ENCODE data around the gene ATP8B3. TPM values are rescaled to one million over a fixed set of nuclear protein-coding genes. Genes with fewer than 3 reads are reported as not detected.

Gene ATP8B3
- total and polyA plus RNA-seq, 7 donors: under 0.01 to 3.9 (median 0.68) TPM; not detected in 2

GRCh38 chr19:1752757-1753728 is 59.0 kb downstream of the ATP8B3 start, which contains the start of gene ONECUT3:
TSS of gene ONECUT3 (plus strand) at chr19:1753506. CDS start at chr19:1753663, 157 bp downstream.
- TF ChIP-seq POLR2A (IDR thresholded peaks at IDR 0.05) (no peak), EP300 (IDR thresholded peaks at IDR 0.05) (no peak), POLR2AphosphoS5 (IDR thresholded peaks at IDR 0.05) (no peak), CTCF (IDR thresholded peaks at IDR 0.05) (no peak)
- no peaks in the 10 kb centered on the region for H3K36me3 ChIP-seq
- H3K4me3 ChIP-seq: no peak within 1 kb of the TSS
- intact Hi-C loops (cut with DNase I): no loop called here
- WGBS, 2 donors: 4 to 6% methylated on average over 77 of the region's 77 CpGs
- no peaks in the 10 kb centered on the region for H3K9me3 ChIP-seq
- peaks cover 0 to 53% (median 43%) of the 10 kb centered on the region in 4 donors for H3K4me1 ChIP-seq
- no peak for DNase-seq
- H3K27ac ChIP-seq: no peak within 1 kb of the TSS
- peaks cover 82 to 92% (median 90%) of the 10 kb centered on the region in 3 donors for H3K27me3 ChIP-seq

- WGBS, 2 donors: 5 to 6% methylated on average over 16 of the region's 16 CpGs
- no peak for DNase-seq
- intact Hi-C loops (cut with DNase I): no loop called here
- H3K9me3 ChIP-seq: no peaks in the 10 kb centered on the region
- H3K4me1 ChIP-seq: peaks cover 0 to 54% (median 35%) of the 10 kb centered on the region in 4 donors
- H3K36me3 ChIP-seq: no peaks in the 10 kb centered on the region
- TF ChIP-seq POLR2AphosphoS5 (IDR thresholded peaks at IDR 0.05) (no peak), EP300 (IDR thresholded peaks at IDR 0.05) (no peak), POLR2A (IDR thresholded peaks at IDR 0.05) (no peak), CTCF (IDR thresholded peaks at IDR 0.05) (no peak)
- no peak overlapping the region for H3K4me3 ChIP-seq
- peaks cover 80 to 92% (median 90%) of the 10 kb centered on the region in 3 donors for H3K27me3 ChIP-seq
- no peak overlapping the region for H3K27ac ChIP-seq
Observed at GRCh38 chr19:1752009-1752756, 59.9 kb downstream of the ATP8B3 start.

GRCh38 chr19:1751367-1752008 is 60.6 kb downstream of the ATP8B3 start:
- WGBS, 2 donors: 5 to 8% methylated on average over 16 of the region's 16 CpGs
- Histone ChIP-seq H3K9me3 (no peaks in the 10 kb centered on the region), H3K36me3 (no peaks in the 10 kb centered on the region), H3K4me3 (no peak overlapping the region), H3K4me1 (peaks cover 0 to 54% (median 34%) of the 10 kb centered on the region in 4 donors), H3K27ac (no peak overlapping the region), H3K27me3 (peaks cover 81 to 92% (median 91%) of the 10 kb centered on the region in 3 donors)
- intact Hi-C loops (cut with DNase I): no loop called here
- TF ChIP-seq CTCF (IDR thresholded peaks at IDR 0.05): no peak
- TF ChIP-seq EP300 (IDR thresholded peaks at IDR 0.05): no peak
- no peak for DNase-seq

- H3K27ac ChIP-seq: no peak overlapping the region
- no peaks in the 10 kb centered on the region for H3K9me3 ChIP-seq
- peaks cover 0 to 46% (median 32%) of the 10 kb centered on the region in 4 donors for H3K4me1 ChIP-seq
- intact Hi-C loops (cut with DNase I): no loop called here
- TF ChIP-seq POLR2AphosphoS5 (IDR thresholded peaks at IDR 0.05): no peak
- TF ChIP-seq CTCF (IDR thresholded peaks at IDR 0.05): no peak
- TF ChIP-seq POLR2A (IDR thresholded peaks at IDR 0.05): no peak
- no peak for TF ChIP-seq EP300 (IDR thresholded peaks at IDR 0.05)
- H3K4me3 ChIP-seq: peak overlapping the region in 1 of 4 donors; percentile 22
- no peaks in the 10 kb centered on the region for H3K36me3 ChIP-seq
- 4 to 6% methylated on average over 14 of the region's 14 CpGs for WGBS, 2 donors
- peaks cover 76 to 89% (median 88%) of the 10 kb centered on the region in 3 donors for H3K27me3 ChIP-seq
- no peak for DNase-seq
Observed at GRCh38 chr19:1750343-1751021, 61.6 kb downstream of the ATP8B3 start.

Data from sigmoid colon (tissue), 7 donors.